Right forelimb (tissue), 1 donor: Measurements from ENCODE around the gene CPD.
A peak's percentile ranks its signal among the peaks of the same experiment; 100 is the strongest.
"Not testable (repeated sequence)": the region's sequence is repeated elsewhere in the genome, so short reads cannot be mapped to it uniquely, and the experiment has no call there.

ENCODE experiments used
- DNase-seq: peaks from one replicate; pipeline ENCODE4 v3.0.0-alpha.2; 2018

Gene CPD

DNA sequence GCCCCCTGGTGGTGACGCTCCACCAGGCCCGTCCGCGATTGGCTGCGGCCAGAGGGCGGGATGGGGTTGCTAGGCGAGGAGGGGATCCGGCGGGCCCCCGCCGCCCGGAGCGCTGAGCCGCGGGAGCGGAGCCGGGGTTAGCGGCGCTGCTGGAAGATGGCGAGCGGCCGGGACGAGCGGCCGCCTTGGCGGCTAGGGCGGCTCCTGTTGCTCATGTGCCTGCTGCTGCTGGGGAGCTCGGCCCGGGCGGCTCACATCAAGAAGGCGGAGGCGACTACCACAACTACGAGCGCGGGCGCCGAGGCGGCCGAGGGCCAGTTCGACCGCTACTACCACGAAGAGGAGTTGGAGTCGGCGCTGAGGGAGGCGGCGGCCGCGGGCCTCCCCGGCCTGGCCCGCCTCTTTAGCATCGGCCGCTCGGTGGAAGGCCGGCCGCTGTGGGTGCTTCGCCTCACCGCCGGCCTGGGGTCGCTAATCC lies at the start of gene CPD:
Gene CPD, plus strand, starts transcription at position 103 of the 478 bp plus-strand sequence. Its CDS starts 54 bp downstream, at position 157.
- peak; percentile 98 for DNase-seq

DNA sequence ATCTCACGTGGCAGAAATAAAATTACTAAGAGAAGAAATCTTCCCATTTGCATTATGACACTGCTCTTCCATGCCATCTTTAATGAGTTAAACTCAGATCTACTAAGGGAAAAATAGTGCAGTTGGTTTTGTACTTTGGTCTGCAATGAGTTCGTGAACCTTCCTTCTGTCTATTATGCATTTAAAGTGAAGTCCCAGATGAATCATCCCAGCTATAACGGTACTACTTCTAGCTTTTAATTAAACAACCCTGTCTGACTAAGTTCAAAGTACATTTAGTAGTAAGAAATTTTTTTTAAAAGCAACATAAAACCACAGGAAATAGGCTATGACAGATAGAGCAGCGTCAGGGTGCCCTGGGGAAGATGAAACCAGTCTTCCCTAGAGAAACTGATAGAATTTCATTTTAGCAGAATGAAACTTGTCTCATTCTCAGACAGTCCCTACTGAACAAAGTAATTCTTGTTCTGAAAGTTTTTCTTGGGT lies 46.6 kb upstream of the CPD start:
- DNase-seq, result no peak

DNA sequence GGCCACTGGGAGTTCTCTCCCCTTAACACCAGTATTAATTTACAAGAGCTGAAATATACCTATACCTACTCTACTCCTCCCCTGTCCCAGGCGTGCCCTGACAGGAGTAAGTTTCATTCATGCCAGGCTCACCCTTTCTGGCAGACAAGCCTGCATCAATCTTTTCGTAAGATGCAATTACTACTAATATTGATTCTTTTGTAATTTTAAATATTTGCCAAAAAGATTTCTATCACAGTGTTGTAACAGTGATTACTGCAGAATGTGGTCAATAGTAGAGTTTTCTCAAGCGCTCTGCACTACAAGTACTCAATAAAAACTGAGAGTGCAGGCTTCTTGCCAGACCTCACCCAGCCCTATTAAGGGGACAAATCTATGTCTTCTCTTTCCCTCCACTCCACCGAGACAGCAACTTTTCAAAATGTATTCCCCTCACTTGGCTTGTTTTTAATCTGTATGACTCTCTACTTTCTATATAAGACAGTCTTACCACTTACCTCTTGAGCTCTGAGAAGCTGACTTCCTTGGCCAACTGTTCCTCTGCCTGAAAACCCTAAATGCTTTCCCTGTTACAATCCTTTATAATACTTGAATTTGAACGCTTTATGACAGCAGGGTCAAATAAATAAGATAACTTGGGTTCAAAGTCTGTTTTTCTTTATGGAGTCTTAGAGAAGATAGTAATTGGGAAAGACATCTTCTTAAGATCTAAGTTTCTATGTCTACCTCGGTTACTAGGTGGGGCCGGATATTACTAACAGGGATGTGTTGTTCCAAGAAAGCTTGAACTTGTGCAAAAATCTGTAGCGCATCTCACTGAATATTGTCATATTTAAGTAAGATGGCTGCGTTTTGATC lies 45.0 kb upstream of the CPD start, which contains the start of gene TMIGD1:
Gene TMIGD1, minus strand, starts transcription at position 555 of the 858 bp plus-strand sequence. CDS start 1,924 bp downstream, outside the sequence.
- no peak for DNase-seq

DNA sequence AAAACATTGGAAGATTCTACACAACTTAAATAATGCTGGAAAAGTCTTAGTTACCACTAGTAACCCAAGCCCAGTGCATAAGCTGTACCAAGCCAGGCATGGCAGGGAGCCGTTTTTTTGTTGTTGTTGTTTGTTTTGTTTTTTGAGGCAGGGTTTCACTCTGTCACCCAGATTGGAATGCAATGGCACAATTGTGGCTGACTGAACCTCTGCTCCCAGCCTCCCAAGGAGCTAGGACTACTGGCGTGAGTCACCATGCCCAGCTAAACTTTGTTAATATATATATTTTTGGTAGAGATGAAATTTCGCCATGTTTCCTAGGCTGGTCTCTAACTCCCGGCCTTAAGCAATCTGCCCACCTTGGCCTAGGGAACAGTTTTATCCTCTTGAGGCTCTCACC lies 44.3 kb upstream of the CPD start:
- DNase-seq, result no peak

GRCh38 chr17:30336369-30337171 lies 42.2 kb upstream of the CPD start:
- DNase-seq, result no peak

DNA sequence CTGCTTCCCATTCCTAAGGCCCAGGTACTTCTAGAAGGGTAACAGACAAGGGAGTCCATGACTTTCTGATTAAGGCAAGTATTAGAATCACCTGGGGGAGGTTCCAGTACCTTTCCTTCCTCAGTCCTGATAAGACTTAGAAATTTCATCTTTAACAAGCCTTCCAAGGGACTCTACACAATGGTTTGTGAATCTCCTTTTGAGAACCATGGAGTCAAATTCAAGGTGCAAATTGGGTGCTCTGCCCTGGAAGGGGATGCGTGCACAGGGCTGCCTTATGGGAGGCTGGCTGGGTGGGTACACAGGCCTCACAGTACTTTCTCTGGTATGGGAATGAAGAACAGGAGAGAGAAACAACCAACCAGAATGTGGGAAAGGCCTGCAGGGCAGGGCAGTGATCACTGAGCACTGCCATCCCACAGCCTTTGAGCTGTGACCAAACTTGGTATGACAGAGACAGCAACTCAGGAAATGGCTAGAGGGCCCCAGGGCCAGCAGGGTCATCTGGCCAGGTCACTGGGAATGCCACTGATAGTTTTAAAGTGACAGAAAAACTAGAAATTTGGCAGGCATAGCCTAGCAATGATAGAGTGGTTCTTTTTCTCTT lies 41.2 kb upstream of the CPD start:
- no peak for DNase-seq

- no peak for DNase-seq
These were observed 39.6 kb upstream of the CPD start for GRCh38 chr17:30339086-30339485.

GRCh38 chr17:30340801-30341356 lies 37.8 kb upstream of the CPD start:
- DNase-seq, result no peak

- no peak for DNase-seq
These were observed 37.0 kb upstream of the CPD start for GRCh38 chr17:30341703-30342249.

DNA sequence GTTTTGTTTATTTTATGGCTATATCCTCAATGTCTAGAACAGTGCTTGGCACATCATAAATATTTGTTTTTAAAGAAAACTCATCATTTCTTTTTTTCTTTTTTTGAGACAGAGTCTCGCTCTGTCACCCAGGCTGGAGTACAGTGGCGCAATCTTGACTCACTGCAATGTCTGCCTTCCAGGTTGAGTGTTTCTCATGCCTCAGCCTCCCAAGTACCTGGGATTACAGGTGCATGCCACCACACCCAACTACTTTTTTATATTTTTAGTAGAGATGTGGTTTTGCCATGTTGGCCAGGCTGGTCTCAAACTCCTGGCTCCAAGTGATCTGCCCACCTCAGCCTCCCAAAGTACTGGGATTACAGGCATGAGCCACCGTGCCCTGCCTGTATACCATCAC lies 35.5 kb upstream of the CPD start:
- not testable (repeated sequence) for DNase-seq

GRCh38 chr17:30343796-30344195 lies 34.9 kb upstream of the CPD start:
- DNase-seq, result no peak

- no peak for DNase-seq
These were observed 34.2 kb upstream of the CPD start for GRCh38 chr17:30344283-30345088.

GRCh38 chr17:30345089-30345433 lies 33.7 kb upstream of the CPD start:
- DNase-seq, result no peak

- DNase-seq, result no peak
These were observed 33.1 kb upstream of the CPD start for GRCh38 chr17:30345527-30346075.

- DNase-seq, result no peak
These were observed 32.4 kb upstream of the CPD start for GRCh38 chr17:30346221-30346795.

GRCh38 chr17:30347488-30347887 lies 31.2 kb upstream of the CPD start:
- no peak for DNase-seq

DNA sequence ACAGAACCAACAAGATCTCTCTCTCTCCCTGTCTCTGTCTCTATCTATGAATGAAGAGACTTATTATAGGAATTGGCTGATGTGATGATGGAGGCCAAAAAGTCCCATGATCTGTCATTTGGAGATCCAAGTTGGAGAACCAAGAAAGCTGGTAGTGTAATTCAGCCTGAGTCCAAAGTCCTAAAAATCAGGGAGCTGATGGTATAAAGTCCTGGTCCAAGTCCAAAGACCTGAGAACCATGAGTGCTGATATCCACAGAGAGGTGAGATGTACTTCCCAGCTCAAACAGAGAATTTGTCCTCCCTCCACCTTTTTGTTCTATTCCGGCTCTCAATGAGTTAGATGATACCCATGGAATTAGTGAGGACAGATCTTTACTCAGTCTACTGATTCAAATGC lies 29.5 kb upstream of the CPD start:
- no peak for DNase-seq

- DNase-seq, result not testable (repeated sequence)
These were observed 27.5 kb upstream of the CPD start for GRCh38 chr17:30351263-30351662.

- DNase-seq, result no peak
These were observed 27.0 kb upstream of the CPD start for GRCh38 chr17:30351735-30352134.

DNA sequence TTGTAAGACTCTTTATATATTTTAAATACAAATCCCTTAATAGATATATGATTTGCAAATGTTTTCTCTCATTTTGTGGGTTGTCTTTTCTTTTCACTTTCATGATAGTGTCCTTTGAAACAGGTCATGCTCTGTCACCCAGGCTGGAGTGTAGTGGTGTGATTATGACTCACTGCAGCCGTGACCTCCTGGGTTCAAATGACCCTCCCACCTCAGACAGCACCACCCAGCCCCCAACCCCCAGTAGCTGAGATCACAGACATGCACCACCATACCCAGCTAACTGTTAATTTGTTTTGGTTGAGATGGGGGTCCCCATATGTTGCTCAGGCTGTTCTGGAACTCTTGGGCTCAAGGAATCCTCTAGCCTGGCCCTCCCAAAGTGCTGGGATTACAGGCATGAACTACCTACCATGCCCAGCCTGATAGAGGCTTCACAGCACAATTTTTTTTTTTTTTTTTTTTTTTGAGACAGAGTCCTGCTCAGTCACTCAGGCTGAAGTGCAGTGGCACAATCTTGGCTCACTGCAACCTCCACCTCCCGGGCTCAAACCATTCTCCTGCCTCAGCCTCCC lies 26.4 kb upstream of the CPD start:
- DNase-seq, result no peak

DNA sequence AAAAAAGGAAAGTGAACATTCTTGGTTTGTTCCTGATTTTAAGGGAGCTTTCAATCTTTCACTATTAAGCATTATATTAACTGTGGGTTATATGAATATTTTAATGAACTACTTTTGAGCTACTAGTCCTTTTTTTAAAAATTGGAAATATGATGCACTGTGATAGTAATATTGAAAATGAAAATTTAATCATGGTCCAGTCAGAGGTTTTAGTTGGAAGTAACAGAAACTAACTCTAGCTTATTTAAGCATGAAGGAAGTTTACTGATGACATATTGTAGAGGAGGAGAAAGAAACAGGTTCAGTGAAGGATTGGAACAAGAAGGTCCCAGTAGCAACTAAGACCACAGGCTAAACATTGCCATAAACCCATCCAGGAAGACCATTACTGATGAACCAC lies 24.0 kb upstream of the CPD start:
- DNase-seq, result no peak
